ENCODE data around the gene RILP. TPM values are rescaled to one million over a fixed set of nuclear protein-coding genes. Genes with fewer than 3 reads are reported as not detected.
"Not testable (repeated sequence)": the region's sequence is repeated elsewhere in the genome, so short reads cannot be mapped to it uniquely, and the experiment has no call there.

The RILP gene, protein sequence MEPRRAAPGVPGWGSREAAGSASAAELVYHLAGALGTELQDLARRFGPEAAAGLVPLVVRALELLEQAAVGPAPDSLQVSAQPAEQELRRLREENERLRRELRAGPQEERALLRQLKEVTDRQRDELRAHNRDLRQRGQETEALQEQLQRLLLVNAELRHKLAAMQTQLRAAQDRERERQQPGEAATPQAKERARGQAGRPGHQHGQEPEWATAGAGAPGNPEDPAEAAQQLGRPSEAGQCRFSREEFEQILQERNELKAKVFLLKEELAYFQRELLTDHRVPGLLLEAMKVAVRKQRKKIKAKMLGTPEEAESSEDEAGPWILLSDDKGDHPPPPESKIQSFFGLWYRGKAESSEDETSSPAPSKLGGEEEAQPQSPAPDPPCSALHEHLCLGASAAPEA
- total RNA-seq, result 10 to 100 TPM; 11.9 to 26.0 (median 20.1) TPM

DNA sequence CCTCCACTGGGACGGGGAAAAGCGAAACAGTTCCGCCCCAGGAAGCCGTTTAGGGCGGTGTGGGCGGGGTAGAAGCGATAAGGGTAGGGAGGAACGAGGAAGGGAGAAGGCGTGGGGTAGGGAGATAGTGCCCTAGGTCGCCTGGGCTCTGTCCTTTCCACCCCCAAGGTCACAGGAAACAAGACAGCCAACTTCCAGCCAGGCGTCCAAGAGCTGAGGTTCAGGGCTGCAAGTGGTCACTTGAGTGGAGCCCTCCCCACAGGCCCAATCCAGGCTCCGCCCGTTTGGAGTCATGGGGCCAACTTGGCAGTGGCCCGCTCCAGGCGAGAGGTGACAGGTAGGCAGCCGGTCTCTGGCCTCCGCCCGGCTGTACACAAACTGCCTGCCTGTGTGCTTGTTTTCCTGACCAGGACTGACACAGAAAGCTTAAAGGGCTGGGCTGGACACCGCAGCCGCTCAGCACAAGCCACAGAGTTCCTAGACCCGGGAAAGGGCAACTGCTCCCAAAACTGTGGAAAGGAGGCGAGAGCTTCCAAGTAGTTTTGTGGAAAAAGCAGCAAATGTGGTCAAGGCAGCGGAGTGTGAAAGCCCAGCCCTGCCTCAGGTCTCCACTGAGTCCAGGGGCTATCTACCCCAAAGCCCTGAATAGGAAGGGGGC, at the start of gene RILP:
TSS of gene RILP (minus strand) at position 23 of the 658 bp plus-strand sequence. CDS start 62 bp downstream, outside the sequence.
- H3K36me3 ChIP-seq, result peaks cover 46% of the 10 kb centered on the region
- peaks cover 39% of the 10 kb centered on the region for H3K4me1 ChIP-seq
- peak within 1 kb of the TSS; percentile 99 for H3K27ac ChIP-seq
- H3K9me3 ChIP-seq, result no peaks in the 10 kb centered on the region
- peak within 1 kb of the TSS; percentile 77 for H3K4me3 ChIP-seq
- DNase-seq (ENCODE audit: low spot score in 2 of 2), result peak in 1 of 2 donors; percentile 90
- 14% methylated on average over 14 of the region's 23 CpGs for WGBS
- TF ChIP-seq POLR2AphosphoS5 (IDR thresholded peaks at IDR 0.05) (peak in 2 of 3 donors; percentile 5 to 26), EP300 (IDR thresholded peaks at IDR 0.05) (no peak)
- H3K27me3 ChIP-seq, result no peaks in the 10 kb centered on the region

DNA sequence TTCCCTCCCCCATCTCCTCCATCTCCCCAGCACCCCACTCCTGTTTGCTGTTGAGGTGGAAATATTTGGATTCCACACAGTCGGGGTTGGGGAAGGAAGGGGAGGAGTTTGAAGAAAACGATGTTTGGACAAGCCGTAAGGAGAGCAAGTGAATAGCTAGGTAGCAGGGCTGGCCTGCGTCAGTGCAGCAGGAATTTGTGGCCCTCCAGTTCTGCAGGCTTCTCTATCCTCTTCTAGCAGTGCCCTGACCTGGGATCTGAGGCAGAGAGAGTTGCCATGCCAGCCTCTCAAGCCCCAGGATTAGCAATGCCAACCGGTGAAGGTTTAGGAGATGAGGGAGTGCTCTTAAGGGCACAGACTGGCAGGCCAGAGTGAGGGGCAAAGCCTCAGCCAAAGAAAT, 48.0 kb upstream of the RILP start:
- DNase-seq (ENCODE audit: low spot score in 2 of 2), result no peak
- H3K4me3 ChIP-seq, result no peak overlapping the region
- TF ChIP-seq POLR2A (IDR thresholded peaks at IDR 0.05), result no peak
- TF ChIP-seq, protein P1, sequence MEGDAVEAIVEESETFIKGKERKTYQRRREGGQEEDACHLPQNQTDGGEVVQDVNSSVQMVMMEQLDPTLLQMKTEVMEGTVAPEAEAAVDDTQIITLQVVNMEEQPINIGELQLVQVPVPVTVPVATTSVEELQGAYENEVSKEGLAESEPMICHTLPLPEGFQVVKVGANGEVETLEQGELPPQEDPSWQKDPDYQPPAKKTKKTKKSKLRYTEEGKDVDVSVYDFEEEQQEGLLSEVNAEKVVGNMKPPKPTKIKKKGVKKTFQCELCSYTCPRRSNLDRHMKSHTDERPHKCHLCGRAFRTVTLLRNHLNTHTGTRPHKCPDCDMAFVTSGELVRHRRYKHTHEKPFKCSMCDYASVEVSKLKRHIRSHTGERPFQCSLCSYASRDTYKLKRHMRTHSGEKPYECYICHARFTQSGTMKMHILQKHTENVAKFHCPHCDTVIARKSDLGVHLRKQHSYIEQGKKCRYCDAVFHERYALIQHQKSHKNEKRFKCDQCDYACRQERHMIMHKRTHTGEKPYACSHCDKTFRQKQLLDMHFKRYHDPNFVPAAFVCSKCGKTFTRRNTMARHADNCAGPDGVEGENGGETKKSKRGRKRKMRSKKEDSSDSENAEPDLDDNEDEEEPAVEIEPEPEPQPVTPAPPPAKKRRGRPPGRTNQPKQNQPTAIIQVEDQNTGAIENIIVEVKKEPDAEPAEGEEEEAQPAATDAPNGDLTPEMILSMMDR (IDR thresholded peaks at IDR 0.05), result no peak
- TF ChIP-seq POLR2AphosphoS5 (IDR thresholded peaks at IDR 0.05), result no peak
- no peak for TF ChIP-seq EP300 (IDR thresholded peaks at IDR 0.05)
- H3K9me3 ChIP-seq, result no peaks in the 10 kb centered on the region
- H3K4me1 ChIP-seq, result no peaks in the 10 kb centered on the region
- H3K27me3 ChIP-seq, result no peaks in the 10 kb centered on the region
- no peaks in the 10 kb centered on the region for H3K36me3 ChIP-seq
- H3K27ac ChIP-seq, result no peak overlapping the region
- 68% methylated on average over 5 of the region's 5 CpGs for WGBS

DNA sequence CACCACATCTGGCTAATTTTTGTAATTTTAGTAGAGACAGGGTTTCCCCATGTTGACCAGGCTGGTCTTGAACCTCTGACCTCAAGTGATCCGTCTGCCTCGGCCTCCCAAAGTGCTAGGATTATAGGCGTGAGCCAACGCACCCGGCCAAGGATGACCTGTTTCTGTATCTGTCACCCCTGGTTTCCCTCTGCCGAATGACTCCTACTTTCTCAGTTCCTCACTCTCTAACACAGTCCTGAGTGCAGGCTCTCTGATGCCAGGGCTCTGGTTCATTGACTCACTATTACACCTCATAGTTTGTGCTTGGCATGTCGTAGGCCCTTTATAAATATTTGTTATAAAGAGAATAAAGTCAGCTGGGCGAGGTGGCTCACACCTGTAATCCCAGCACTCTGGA, 45.7 kb upstream of the RILP start:
- 94% methylated on average over 8 of the region's 8 CpGs for WGBS

DNA sequence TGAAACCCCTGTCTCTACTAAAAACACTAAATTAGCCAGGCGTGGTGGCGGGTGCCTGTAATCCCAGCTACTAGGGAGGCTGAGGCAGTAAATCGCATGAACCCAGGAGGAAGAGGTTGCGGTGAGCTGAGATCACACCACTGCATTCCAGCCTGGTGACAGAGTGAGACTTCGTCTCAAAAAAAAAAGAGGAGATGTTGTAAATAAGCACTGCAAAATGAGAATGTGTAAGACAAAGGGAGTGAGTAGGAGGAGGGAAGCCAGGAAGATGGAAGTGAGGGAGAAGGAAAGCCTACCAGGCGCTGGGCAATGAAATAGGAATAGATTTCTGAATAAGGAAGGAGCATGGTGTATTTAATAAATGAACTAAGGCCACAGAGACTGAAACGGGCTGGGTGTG, 43.7 kb upstream of the RILP start:
- Histone ChIP-seq H3K27me3 (no peaks in the 10 kb centered on the region), H3K4me1 (no peaks in the 10 kb centered on the region), H3K36me3 (no peaks in the 10 kb centered on the region), H3K4me3 (no peak overlapping the region), H3K27ac (no peak overlapping the region), H3K9me3 (no peaks in the 10 kb centered on the region)
- TF ChIP-seq, protein P1 (IDR thresholded peaks at IDR 0.05), result no peak
- TF ChIP-seq POLR2AphosphoS5 (IDR thresholded peaks at IDR 0.05), result no peak
- no peak for TF ChIP-seq EP300 (IDR thresholded peaks at IDR 0.05)
- TF ChIP-seq POLR2A (IDR thresholded peaks at IDR 0.05), result no peak
- DNase-seq (ENCODE audit: low spot score in 2 of 2), result no peak
- WGBS, result 85% methylated on average over 7 of the region's 7 CpGs

More for the DNA sequence above, 45.7 kb upstream of the RILP start:
- no peak for DNase-seq (ENCODE audit: low spot score in 2 of 2)
- TF ChIP-seq, protein P1 (IDR thresholded peaks at IDR 0.05), result no peak
- TF ChIP-seq POLR2AphosphoS5 (IDR thresholded peaks at IDR 0.05), result no peak
- no peak for TF ChIP-seq POLR2A (IDR thresholded peaks at IDR 0.05)
- no peak for TF ChIP-seq EP300 (IDR thresholded peaks at IDR 0.05)
- Histone ChIP-seq H3K27ac (no peak overlapping the region), H3K9me3 (no peaks in the 10 kb centered on the region), H3K4me1 (no peaks in the 10 kb centered on the region), H3K4me3 (no peak overlapping the region), H3K36me3 (no peaks in the 10 kb centered on the region), H3K27me3 (no peaks in the 10 kb centered on the region)

DNA sequence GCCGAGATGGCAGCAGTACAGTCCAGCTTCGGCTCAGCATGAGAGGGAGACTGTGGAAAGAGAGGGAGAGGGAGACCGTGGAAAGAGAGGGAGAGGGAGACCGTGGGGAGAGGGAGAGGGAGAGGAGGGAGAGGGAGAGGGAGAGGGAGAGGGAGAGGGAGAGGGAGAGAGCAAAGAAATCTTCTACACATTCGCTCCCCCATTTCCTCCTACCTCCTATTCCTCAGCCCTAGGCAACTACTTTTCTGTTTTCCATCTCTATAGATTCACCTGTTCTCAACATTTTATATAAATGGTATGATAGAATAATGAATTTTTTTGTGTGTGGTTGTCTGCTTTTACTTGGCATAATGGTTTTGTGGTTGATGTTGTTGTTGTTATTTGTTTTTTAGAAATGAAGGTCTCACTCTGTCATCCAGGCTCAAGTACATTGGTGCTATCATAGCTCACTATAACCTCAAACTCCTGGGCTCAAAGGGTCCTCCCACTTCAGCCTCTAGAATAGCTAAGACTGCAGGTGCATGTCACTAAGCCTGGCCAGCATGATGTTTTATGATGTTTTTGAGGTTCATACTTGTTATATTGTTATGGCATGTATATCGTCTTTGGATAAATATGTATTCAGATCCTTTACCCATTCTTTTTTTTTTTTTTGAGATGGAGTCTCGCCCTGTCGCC, 41.0 kb upstream of the RILP start:
- Histone ChIP-seq H3K36me3 (no peaks in the 10 kb centered on the region), H3K4me1 (no peaks in the 10 kb centered on the region), H3K4me3 (no peak overlapping the region), H3K27ac (no peak overlapping the region), H3K27me3 (no peaks in the 10 kb centered on the region), H3K9me3 (no peaks in the 10 kb centered on the region)
- no peak for DNase-seq (ENCODE audit: low spot score in 2 of 2)
- TF ChIP-seq EP300 (IDR thresholded peaks at IDR 0.05) (no peak), POLR2A (IDR thresholded peaks at IDR 0.05) (no peak), POLR2AphosphoS5 (IDR thresholded peaks at IDR 0.05) (no peak)
- 78% methylated on average over 7 of the region's 8 CpGs for WGBS

DNA sequence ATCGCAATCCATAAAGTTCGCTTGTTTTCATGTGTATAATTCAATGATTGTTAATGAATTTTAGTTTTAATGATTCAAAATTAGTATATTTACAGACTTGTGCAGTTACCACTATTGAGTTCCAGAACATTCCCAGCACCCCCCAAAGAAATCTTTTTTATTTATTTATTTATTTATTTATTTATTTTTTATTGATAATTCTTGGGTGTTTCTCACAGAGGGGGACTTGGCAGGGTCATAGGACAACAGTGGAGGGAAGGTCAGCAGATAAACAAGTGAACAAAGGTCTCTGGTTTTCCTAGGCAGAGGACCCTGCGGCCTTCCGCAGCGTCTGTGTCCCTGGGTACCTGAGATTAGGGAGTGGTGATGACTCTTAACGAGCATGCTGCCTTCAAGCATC, 38.7 kb upstream of the RILP start:
- not testable (repeated sequence) for H3K4me3 ChIP-seq

More for the DNA sequence above, 38.7 kb upstream of the RILP start:
- H3K27me3 ChIP-seq; H3K9me3 ChIP-seq; H3K27ac ChIP-seq; DNase-seq (ENCODE audit: low spot score in 2 of 2); H3K36me3 ChIP-seq: not testable (repeated sequence)
- WGBS, result 81% methylated on average over 6 of the region's 6 CpGs
- peaks cover 11% of the 10 kb centered on the region for H3K4me1 ChIP-seq
